ENCODE results near the gene ACOX1. TPM values are rescaled to one million over a fixed set of nuclear protein-coding genes. Genes with fewer than 3 reads are reported as not detected.

ACOX1 gene
- total and polyA plus RNA-seq, 2 of the 13 experiments (the other 11 are each of a cell fraction or from before 2014, with no cell fraction given), result 86.4 to 120 TPM

DNA sequence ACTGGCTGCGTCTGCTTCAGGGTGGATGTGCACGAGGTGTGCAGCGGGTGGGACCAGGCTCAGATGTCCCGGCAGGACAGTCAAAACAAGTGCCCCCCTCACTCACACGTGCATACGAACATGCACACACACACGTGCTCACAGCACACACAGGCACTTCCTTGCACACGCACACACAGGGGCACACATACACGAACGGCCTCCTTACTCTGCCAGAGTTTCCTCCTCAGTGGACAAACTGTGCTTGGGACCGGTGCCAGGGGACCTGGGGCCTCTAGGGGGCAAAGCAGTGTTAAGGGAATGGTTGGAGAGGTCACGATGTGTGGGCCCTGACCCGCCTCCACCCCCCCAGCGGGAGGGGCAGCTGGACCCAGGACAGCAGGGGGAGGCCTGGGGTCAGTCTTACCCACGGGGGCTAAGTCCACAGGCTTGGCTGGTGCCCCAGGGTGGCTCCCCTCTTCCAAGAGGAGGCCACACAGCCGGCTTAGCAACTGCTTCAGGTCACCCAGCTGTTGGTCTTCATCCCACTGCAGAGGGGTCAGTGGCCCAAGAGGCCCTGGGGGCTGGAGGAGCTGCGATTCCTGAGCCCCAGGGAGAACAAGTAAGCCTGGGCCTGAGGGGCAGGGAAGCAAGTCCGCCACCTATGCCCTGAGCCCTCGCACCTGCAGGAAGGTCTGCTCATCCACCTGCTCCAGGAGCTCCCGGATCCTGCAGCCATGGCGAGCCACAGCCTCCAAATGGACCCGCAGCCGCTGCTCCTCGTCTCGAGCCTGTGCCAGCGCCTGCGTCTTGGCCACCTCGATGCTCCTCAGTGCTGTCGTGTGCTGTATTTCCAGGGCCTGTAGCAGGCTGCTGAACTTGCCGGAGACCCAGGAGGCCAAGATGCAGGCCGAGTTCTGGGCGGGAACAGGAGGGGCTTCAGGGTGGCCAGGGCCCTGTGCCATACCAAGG lies 87.1 kb downstream of the ACOX1 start (continued):
- TF ChIP-seq, protein P1, sequence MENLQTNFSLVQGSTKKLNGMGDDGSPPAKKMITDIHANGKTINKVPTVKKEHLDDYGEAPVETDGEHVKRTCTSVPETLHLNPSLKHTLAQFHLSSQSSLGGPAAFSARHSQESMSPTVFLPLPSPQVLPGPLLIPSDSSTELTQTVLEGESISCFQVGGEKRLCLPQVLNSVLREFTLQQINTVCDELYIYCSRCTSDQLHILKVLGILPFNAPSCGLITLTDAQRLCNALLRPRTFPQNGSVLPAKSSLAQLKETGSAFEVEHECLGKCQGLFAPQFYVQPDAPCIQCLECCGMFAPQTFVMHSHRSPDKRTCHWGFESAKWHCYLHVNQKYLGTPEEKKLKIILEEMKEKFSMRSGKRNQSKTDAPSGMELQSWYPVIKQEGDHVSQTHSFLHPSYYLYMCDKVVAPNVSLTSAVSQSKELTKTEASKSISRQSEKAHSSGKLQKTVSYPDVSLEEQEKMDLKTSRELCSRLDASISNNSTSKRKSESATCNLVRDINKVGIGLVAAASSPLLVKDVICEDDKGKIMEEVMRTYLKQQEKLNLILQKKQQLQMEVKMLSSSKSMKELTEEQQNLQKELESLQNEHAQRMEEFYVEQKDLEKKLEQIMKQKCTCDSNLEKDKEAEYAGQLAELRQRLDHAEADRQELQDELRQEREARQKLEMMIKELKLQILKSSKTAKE (CRISPR knock-in tag; IDR thresholded peaks at IDR 0.05; ENCODE audit: borderline replicate concordance), result peak; percentile 59; the same call in 1 of the 2 replicates
- TF ChIP-seq, protein P2, sequence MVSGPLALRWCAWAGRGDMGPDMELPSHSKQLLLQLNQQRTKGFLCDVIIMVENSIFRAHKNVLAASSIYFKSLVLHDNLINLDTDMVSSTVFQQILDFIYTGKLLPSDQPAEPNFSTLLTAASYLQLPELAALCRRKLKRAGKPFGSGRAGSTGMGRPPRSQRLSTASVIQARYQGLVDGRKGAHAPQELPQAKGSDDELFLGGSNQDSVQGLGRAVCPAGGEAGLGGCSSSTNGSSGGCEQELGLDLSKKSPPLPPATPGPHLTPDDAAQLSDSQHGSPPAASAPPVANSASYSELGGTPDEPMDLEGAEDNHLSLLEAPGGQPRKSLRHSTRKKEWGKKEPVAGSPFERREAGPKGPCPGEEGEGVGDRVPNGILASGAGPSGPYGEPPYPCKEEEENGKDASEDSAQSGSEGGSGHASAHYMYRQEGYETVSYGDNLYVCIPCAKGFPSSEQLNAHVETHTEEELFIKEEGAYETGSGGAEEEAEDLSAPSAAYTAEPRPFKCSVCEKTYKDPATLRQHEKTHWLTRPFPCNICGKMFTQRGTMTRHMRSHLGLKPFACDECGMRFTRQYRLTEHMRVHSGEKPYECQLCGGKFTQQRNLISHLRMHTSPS (CRISPR knock-in tag; IDR thresholded peaks at IDR 0.05; ENCODE audit: low read depth), result peak; percentile 93
- TF ChIP-seq ZBTB3 (CRISPR knock-in tag; IDR thresholded peaks at IDR 0.05; ENCODE audit: borderline replicate concordance, low read depth), result no peak; the same call in 1 of the 2 replicates
- TF ChIP-seq ZNF317 (CRISPR knock-in tag; IDR thresholded peaks at IDR 0.05), result no peak
- no peak for TF ChIP-seq LCORL (IDR thresholded peaks at IDR 0.05)
- peak; percentile 89 for TF ChIP-seq LCORL (CRISPR knock-in tag; IDR thresholded peaks at IDR 0.05)
- TF ChIP-seq SRY (CRISPR knock-in tag; IDR thresholded peaks at IDR 0.05), result no peak
- TF ChIP-seq, protein P3, sequence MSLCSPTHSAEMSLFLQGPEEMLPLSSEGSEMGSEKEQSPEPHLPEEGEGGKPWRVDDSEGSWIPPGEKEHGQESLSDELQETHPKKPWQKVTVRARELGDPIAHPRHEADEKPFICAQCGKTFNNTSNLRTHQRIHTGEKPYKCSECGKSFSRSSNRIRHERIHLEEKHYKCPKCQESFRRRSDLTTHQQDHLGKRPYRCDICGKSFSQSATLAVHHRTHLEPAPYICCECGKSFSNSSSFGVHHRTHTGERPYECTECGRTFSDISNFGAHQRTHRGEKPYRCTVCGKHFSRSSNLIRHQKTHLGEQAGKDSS (CRISPR knock-in tag; IDR thresholded peaks at IDR 0.05; ENCODE audit: borderline replicate concordance, low read depth), result peak; percentile 55; the same call in 1 of the 2 replicates
- TF ChIP-seq SOX6 (IDR thresholded peaks at IDR 0.05), result no peak
- peak; percentile 73 for TF ChIP-seq SOX6 (CRISPR knock-in tag; IDR thresholded peaks at IDR 0.05)
- peak; percentile 83; the same call in 1 of the 2 replicates for TF ChIP-seq GFI1 (CRISPR knock-in tag; IDR thresholded peaks at IDR 0.05; ENCODE audit: borderline replicate concordance)
- TF ChIP-seq, protein P4, sequence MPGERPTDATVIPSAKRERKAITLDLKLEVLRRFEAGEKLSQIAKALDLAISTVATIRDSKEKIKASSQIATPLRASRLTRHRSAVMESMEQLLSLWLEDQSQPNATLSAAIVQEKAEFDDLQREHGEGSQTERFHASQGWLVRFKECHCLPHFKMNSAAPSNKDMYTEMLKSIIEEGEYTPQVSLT (CRISPR knock-in tag; IDR thresholded peaks at IDR 0.05; ENCODE audit: borderline replicate concordance, low read depth), result no peak; the same call in 1 of the 2 replicates
- TF ChIP-seq AKAP8 (CRISPR knock-in tag; IDR thresholded peaks at IDR 0.05), result peak; percentile 89
- TF ChIP-seq HDAC6 (IDR thresholded peaks at IDR 0.05; ENCODE audit: low read depth, low read length), result no peak
- TF ChIP-seq, protein P5, sequence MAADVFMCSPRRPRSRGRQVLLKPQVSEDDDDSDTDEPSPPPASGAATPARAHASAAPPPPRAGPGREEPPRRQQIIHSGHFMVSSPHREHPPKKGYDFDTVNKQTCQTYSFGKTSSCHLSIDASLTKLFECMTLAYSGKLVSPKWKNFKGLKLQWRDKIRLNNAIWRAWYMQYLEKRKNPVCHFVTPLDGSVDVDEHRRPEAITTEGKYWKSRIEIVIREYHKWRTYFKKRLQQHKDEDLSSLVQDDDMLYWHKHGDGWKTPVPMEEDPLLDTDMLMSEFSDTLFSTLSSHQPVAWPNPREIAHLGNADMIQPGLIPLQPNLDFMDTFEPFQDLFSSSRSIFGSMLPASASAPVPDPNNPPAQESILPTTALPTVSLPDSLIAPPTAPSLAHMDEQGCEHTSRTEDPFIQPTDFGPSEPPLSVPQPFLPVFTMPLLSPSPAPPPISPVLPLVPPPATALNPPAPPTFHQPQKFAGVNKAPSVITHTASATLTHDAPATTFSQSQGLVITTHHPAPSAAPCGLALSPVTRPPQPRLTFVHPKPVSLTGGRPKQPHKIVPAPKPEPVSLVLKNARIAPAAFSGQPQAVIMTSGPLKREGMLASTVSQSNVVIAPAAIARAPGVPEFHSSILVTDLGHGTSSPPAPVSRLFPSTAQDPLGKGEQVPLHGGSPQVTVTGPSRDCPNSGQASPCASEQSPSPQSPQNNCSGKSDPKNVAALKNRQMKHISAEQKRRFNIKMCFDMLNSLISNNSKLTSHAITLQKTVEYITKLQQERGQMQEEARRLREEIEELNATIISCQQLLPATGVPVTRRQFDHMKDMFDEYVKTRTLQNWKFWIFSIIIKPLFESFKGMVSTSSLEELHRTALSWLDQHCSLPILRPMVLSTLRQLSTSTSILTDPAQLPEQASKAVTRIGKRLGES (CRISPR knock-in tag; IDR thresholded peaks at IDR 0.05; ENCODE audit: borderline replicate concordance), result no peak; the same call in 1 of the 2 replicates
- TF ChIP-seq ZBTB20 (CRISPR knock-in tag; IDR thresholded peaks at IDR 0.05; ENCODE audit: borderline replicate concordance, low read depth), result no peak; the same call in 1 of the 2 replicates
- TF ChIP-seq ZC3H13 (CRISPR knock-in tag; IDR thresholded peaks at IDR 0.05), result 0 out of 2 replicates have a peak, but pooled peaks have one; percentile 64
- TF ChIP-seq ZMAT3 (CRISPR knock-in tag; conservative IDR thresholded peaks at IDR 0.05), result no peak; the same call in 1 of the 2 replicates
- peak; percentile 83 for TF ChIP-seq ZNF530 (CRISPR knock-in tag; IDR thresholded peaks at IDR 0.05; ENCODE audit: low read depth)
- no peak; the same call in 1 of the 2 replicates for TF ChIP-seq ZNF879 (CRISPR knock-in tag; IDR thresholded peaks at IDR 0.05)
